Fibroblast of the aortic adventitia (primary cell): ENCODE measurements around the gene A2M. TPM values are rescaled to one million over a fixed set of nuclear protein-coding genes. Genes with fewer than 3 reads are reported as not detected.
"Not testable (repeated sequence)": the region's sequence is repeated elsewhere in the genome, so short reads cannot be mapped to it uniquely, and the experiment has no call there.

ENCODE experiments used
- DNase-seq: peaks from one replicate; pipeline ENCODE4 v3.0.0-alpha.2; 2010; ENCODE audit warnings: low read depth
- H3K4me3 ChIP-seq: 2 replicates; pipeline ENCODE4 v1.5.1; 2011; ENCODE audit warnings: low read depth, mild to moderate bottlenecking, control low read depth, low read length, moderate library complexity
- CTCF ChIP-seq: IDR thresholded peaks from 2 replicates; pipeline ENCODE4 v1.5.1; 2011; ENCODE audit warnings: mild to moderate bottlenecking, low read length, control low read depth, inconsistent platforms; ENCODE audit not compliant: insufficient read depth
- total RNA-seq: library from RNA; depleted of rRNA; stranded (reverse); fragments of >200 nt; gene quantifications from 2 replicates; pipeline ENCODE4 v1.2.3, GENCODE V29; 2012; ENCODE audit warnings: low replicate concordance

Gene A2M
- total RNA-seq, 1 donor, result 0.54 TPM

- DNase-seq, result no peak
- H3K4me3 ChIP-seq, result no peak overlapping the region
- no peak for TF ChIP-seq CTCF
Observed at GRCh38 chr12:9143929-9144729, 28.4 kb upstream of the A2M start.

- H3K4me3 ChIP-seq, result no peak overlapping the region
- TF ChIP-seq CTCF, result no peak
Observed at GRCh38 chr12:9143137-9143536, 27.4 kb upstream of the A2M start.

GRCh38 chr12:9139588-9140290, 24.0 kb upstream of the A2M start:
- DNase-seq, H3K4me3 ChIP-seq: not testable (repeated sequence)

More at GRCh38 chr12:9143137-9143536, 27.4 kb upstream of the A2M start:
- DNase-seq, result no peak

- no peak for DNase-seq
- TF ChIP-seq CTCF, result no peak
- no peak overlapping the region for H3K4me3 ChIP-seq
Observed at GRCh38 chr12:9135903-9136310, 20.2 kb upstream of the A2M start.

GRCh38 chr12:9134981-9135628, 19.4 kb upstream of the A2M start:
- TF ChIP-seq CTCF, result no peak
- no peak for DNase-seq
- H3K4me3 ChIP-seq, result no peak overlapping the region

GRCh38 chr12:9133216-9133916, 17.6 kb upstream of the A2M start:
- no peak for TF ChIP-seq CTCF
- no peak for DNase-seq
- H3K4me3 ChIP-seq, result no peak overlapping the region
